ENCODE measurements around the gene FMO1.

Gene FMO1, protein sequence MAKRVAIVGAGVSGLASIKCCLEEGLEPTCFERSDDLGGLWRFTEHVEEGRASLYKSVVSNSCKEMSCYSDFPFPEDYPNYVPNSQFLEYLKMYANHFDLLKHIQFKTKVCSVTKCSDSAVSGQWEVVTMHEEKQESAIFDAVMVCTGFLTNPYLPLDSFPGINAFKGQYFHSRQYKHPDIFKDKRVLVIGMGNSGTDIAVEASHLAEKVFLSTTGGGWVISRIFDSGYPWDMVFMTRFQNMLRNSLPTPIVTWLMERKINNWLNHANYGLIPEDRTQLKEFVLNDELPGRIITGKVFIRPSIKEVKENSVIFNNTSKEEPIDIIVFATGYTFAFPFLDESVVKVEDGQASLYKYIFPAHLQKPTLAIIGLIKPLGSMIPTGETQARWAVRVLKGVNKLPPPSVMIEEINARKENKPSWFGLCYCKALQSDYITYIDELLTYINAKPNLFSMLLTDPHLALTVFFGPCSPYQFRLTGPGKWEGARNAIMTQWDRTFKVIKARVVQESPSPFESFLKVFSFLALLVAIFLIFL

DNA sequence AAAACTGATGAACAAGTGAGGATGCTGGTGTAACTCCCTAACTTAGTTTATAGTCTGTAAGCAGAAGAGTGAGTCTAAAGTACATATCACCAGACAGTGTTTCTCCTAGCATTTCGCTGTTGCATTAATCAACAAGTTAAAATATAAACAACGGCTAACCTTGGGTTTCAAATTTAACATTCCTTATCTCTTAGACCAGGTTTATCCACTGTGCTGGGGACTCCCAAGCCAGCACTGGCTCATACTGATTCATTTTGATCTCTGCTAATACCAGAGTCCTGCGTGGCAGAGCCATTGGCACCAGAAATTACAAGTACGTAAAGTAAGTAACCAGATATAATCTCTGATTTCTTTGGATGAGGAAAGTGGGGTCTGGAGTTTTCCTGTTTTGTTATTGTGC is at the start of gene FMO1:
FMO1 (plus strand) TSS at position 193 of the 400 bp plus-strand sequence. CDS start 9,594 bp downstream, outside the sequence.
- Histone ChIP-seq H3K9me3 (ENCODE audit: severe bottlenecking) (no peaks in the 10 kb centered on the region), H3K27me3 (ENCODE audit: insufficient read depth, poor library complexity, severe bottlenecking) (no peaks in the 10 kb centered on the region), H3K4me3 (ENCODE audit: severe bottlenecking) (no peak within 1 kb of the TSS), H3K36me3 (ENCODE audit: low read depth) (no peaks in the 10 kb centered on the region), H3K4me1 (ENCODE audit: insufficient read depth, poor library complexity, severe bottlenecking) (no peaks in the 10 kb centered on the region), H3K27ac (ENCODE audit: poor library complexity, severe bottlenecking) (no peak within 1 kb of the TSS)
- DNase-seq (ENCODE audit: low spot score), result no peak
- TF ChIP-seq, protein P1, sequence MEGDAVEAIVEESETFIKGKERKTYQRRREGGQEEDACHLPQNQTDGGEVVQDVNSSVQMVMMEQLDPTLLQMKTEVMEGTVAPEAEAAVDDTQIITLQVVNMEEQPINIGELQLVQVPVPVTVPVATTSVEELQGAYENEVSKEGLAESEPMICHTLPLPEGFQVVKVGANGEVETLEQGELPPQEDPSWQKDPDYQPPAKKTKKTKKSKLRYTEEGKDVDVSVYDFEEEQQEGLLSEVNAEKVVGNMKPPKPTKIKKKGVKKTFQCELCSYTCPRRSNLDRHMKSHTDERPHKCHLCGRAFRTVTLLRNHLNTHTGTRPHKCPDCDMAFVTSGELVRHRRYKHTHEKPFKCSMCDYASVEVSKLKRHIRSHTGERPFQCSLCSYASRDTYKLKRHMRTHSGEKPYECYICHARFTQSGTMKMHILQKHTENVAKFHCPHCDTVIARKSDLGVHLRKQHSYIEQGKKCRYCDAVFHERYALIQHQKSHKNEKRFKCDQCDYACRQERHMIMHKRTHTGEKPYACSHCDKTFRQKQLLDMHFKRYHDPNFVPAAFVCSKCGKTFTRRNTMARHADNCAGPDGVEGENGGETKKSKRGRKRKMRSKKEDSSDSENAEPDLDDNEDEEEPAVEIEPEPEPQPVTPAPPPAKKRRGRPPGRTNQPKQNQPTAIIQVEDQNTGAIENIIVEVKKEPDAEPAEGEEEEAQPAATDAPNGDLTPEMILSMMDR (IDR thresholded peaks at IDR 0.05; ENCODE audit: poor library complexity, severe bottlenecking), result no peak
- ATAC-seq (ENCODE audit: low read depth), result no peak

DNA sequence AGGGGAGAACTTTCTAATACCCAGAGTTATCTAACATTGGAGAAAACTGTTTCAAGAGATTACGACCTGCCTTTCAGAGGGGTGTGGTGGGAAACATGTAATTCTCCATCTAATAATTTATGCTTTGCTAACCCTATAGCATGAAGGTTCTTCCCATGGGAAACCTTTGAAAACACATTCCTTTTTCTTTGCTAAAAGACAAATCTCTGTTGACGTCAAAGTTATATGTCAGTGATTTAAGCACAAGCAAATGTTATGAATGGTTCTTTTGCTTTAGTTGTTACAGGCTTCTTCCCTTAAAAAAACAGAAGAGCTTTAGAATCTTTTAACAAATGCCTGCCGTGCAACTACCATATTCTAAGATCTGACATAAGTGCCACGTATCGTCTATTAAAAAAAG is 44.0 kb upstream of the FMO1 start:
- Histone ChIP-seq H3K27me3 (ENCODE audit: insufficient read depth, poor library complexity, severe bottlenecking) (no peaks in the 10 kb centered on the region), H3K36me3 (ENCODE audit: low read depth) (no peaks in the 10 kb centered on the region), H3K4me1 (ENCODE audit: insufficient read depth, poor library complexity, severe bottlenecking) (no peaks in the 10 kb centered on the region), H3K4me3 (ENCODE audit: severe bottlenecking) (no peak overlapping the region), H3K9me3 (ENCODE audit: severe bottlenecking) (no peaks in the 10 kb centered on the region), H3K27ac (ENCODE audit: poor library complexity, severe bottlenecking) (no peak overlapping the region)
- DNase-seq (ENCODE audit: low spot score) (no peak), ATAC-seq (ENCODE audit: low read depth) (no peak)
- TF ChIP-seq, protein P1 (IDR thresholded peaks at IDR 0.05; ENCODE audit: poor library complexity, severe bottlenecking), result no peak

DNA sequence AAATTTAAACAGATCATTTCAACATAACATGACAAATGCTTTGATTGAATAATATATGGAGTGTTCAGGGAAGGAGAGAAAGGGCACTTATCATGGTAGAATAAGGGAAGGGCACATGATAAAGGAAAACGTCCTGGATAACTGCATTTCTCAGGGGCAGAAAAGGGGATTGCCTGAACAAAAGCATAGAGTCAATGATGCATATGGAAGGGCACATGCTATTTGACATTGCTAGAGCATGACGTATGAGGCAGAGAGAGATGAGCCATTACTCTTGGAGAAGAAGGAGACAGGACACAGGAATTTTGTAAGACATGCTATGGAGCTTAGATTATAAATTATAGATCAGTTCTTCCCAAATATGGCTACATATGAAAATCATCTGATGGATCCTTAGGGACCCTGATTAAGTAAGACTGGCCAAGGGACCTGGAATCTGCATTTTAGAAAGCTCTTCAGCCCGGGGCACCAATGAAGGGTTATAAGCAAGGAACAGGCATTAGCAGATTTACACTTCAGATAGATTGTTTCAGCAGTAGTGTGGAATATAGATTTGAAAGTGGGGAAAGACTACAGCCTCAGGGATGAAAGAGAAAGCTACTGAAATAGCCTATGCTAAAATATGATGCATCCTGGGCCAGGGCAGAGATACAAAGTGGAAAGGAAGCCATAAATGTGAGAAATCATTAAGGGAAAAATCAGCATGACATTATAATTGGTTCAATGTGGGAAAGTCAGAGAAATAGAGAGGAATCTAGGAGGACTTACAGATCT is 41.9 kb upstream of the FMO1 start:
- Histone ChIP-seq H3K27me3 (ENCODE audit: insufficient read depth, poor library complexity, severe bottlenecking) (no peaks in the 10 kb centered on the region), H3K36me3 (ENCODE audit: low read depth) (no peaks in the 10 kb centered on the region), H3K9me3 (ENCODE audit: severe bottlenecking) (no peaks in the 10 kb centered on the region), H3K27ac (ENCODE audit: poor library complexity, severe bottlenecking) (no peak overlapping the region), H3K4me1 (ENCODE audit: insufficient read depth, poor library complexity, severe bottlenecking) (no peaks in the 10 kb centered on the region), H3K4me3 (ENCODE audit: severe bottlenecking) (no peak overlapping the region)
- TF ChIP-seq, protein P1 (IDR thresholded peaks at IDR 0.05; ENCODE audit: poor library complexity, severe bottlenecking), result no peak
- ATAC-seq (ENCODE audit: low read depth) (no peak), DNase-seq (ENCODE audit: low spot score) (no peak)

DNA sequence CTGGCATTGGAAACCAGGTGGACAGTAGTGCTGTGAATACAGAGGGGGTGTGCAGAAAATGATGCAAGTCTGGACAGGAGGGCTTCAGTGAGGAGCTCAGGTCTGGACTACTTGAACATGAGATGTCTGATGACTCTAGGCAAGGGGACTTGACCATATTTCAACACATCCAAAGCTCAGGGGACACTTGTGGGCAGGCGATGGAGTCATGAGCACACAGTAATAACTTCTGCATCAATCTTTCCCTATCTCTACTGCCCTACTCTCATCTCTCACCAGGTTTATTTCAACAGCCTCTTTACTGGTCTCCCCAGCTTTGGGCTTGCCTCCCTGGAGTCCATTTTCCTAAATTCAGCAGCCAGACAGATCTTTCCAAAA is 41.3 kb upstream of the FMO1 start:
- H3K27ac ChIP-seq (ENCODE audit: poor library complexity, severe bottlenecking), result no peak overlapping the region
- no peaks in the 10 kb centered on the region for H3K36me3 ChIP-seq (ENCODE audit: low read depth)
- TF ChIP-seq, protein P1 (IDR thresholded peaks at IDR 0.05; ENCODE audit: poor library complexity, severe bottlenecking), result no peak
- ATAC-seq (ENCODE audit: low read depth) (no peak), DNase-seq (ENCODE audit: low spot score) (no peak)
- no peaks in the 10 kb centered on the region for H3K4me1 ChIP-seq (ENCODE audit: insufficient read depth, poor library complexity, severe bottlenecking)
- H3K9me3 ChIP-seq (ENCODE audit: severe bottlenecking), result no peaks in the 10 kb centered on the region
- H3K4me3 ChIP-seq (ENCODE audit: severe bottlenecking), result no peak overlapping the region
- H3K27me3 ChIP-seq (ENCODE audit: insufficient read depth, poor library complexity, severe bottlenecking), result no peaks in the 10 kb centered on the region
